ENCODE results near the gene SUSD2. TPM values are rescaled to one million over a fixed set of nuclear protein-coding genes. Genes with fewer than 3 reads are reported as not detected.
"Not testable (repeated sequence)": the region's sequence is repeated elsewhere in the genome, so short reads cannot be mapped to it uniquely, and the experiment has no call there.

Gene SUSD2
- total and polyA plus RNA-seq, 9 donors, result 0.40 to 2.6 (median 1.0) TPM

DNA sequence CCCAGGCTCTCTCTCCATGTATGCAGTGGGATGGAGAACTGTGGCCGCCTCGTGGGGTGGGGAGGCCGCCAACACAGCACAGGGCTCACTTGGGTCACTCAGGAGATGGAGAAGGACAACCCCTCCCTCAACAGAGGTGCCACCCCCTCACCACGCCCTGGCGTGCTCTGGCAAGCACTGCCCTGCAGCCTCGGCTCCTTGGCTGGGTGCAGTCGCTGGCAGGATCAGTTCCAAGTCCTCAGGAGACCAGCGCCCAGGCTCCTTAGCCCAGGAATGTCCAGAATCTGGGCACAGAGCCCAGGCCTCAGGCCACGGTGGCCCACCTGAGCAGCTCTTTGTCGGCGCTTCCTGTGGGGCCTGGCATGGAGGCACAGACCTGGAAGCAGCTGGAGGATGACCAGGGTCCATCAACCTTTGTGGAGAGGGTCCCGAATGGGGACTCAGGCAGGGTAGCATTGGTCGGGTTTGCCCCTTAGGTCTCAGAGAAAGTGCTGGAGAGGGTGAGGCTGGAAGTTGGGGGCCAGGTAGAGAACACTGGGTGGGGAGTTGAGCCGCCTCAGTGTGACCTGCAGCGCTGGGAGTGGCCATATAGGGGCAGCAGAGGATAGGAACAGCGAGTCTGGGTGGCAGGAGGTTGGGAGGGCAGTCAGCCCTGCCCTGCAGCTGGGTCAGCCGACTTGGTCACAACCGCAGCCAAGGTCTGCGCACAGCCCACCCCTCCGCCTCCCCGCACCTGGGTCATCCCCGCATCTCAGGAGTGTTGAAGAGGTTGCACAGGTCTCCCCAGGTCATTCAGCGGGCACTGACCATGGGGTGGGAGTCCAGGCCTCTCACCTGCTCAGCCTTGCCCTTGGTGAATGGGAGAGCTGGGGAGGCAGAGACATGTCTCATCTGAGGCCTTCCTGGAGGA, 8.2 kb downstream of the SUSD2 start:
- no peak overlapping the region for H3K27ac ChIP-seq (ENCODE audit: low read length)
- H3K4me3 ChIP-seq (ENCODE audit: low read length), result no peak overlapping the region
- H3K36me3 ChIP-seq (ENCODE audit: control insufficient read depth, insufficient read depth, low read length), result no peaks in the 10 kb centered on the region

DNA sequence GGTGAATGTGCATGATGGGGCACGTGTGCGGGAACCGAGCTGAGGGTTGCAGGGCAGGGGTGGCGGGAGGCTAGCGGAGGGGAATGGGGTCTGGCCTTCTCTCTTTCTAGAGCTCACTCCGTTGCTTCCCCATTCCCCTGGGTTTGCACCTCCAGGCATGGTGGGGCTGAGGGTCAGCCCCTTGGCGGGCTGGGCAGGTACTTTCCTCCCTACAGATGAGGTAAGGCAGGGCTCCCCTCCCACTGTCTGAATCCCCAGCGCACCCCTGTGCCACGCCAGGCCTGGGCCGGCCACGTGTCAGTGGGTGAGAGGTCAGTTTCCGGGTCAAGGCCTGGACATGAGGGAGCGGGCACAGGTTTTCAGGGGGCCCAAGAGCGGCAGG, 8.9 kb downstream of the SUSD2 start:
- 82% methylated on average over 10 of the region's 14 CpGs for whole genome bisulfite sequencing (ENCODE audit: insufficient coverage)
- DNase-seq, result no peak

More for the DNA sequence above, 8.2 kb downstream of the SUSD2 start:
- Histone ChIP-seq H3K9me3 (replicated peaks; ENCODE audit: control insufficient read depth, low read depth, low read length) (no peaks in the 10 kb centered on the region), H3K4me1 (ENCODE audit: control insufficient read depth, insufficient read depth, low read length) (peaks cover 7% of the 10 kb centered on the region), H3K27me3 (ENCODE audit: control insufficient read depth, insufficient read depth, low read length) (peaks cover 3% of the 10 kb centered on the region)
- WGBS (ENCODE audit: insufficient coverage), result 49% methylated on average over 15 of the region's 23 CpGs
- peak; percentile 63 for DNase-seq

DNA sequence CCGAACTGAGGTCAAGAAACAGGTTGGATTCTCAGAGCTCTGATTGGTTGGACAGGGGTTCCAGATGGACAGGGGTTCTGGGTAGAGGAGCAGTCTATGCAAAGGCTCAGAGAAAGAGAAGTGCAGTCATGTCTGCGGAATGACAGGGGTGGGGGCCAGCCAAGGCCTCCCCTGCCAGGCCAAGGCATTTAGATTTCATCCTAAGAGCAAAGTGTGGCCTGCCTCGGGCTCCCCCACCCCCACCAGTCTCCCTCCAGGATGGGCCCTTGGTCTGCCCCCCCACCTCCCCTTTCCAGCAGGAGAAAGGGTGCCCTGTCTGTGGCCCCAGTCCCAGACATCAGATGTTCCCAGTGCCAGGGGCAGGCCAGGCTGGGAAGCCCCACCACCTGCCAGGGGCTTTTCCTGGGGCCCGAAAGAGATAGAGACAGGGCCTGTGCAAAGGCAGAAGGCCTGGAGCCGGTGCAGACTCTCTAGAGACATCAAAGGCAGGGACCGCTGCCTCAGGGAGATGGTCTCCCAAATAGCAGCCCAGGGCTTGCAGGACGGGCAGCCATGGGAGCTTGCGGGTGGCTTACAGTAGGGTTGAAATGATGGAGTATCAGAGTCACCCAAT, 9.4 kb downstream of the SUSD2 start:
- DNase-seq, result no peak

More for the DNA sequence above, 8.9 kb downstream of the SUSD2 start:
- no peak overlapping the region for H3K27ac ChIP-seq (ENCODE audit: low read length)
- no peak overlapping the region for H3K4me3 ChIP-seq (ENCODE audit: low read length)
- H3K27me3 ChIP-seq (ENCODE audit: control insufficient read depth, insufficient read depth, low read length), result peaks cover 3% of the 10 kb centered on the region
- H3K9me3 ChIP-seq (replicated peaks; ENCODE audit: control insufficient read depth, low read depth, low read length), result no peaks in the 10 kb centered on the region
- H3K4me1 ChIP-seq (ENCODE audit: control insufficient read depth, insufficient read depth, low read length), result peaks cover 7% of the 10 kb centered on the region
- no peaks in the 10 kb centered on the region for H3K36me3 ChIP-seq (ENCODE audit: control insufficient read depth, insufficient read depth, low read length)

DNA sequence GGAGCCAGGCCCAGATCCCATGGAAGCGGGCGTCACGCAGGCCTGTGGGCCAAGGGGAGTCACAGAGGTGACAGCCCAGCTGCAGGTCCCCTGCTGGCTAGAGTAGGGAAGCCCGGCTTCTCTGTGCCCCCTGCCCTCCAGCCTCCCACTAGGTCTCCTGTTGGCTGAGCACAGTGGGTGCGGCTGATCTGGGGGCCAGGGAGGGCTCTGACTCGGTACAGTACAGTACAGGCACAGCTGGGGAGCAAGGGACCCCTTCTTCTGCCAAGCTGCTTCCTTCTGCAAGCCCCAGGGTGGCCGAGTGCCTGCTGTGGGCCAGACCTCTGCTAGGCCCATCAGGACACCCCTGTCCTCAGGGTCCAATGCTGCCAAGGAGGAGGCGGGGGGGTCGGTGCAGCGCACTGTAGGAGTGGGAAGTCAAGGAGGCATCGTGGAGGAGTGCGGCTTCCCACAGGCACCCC, 10.1 kb downstream of the SUSD2 start:
- Histone ChIP-seq H3K27me3 (ENCODE audit: control insufficient read depth, insufficient read depth, low read length) (peaks cover 3% of the 10 kb centered on the region), H3K36me3 (ENCODE audit: control insufficient read depth, insufficient read depth, low read length) (no peaks in the 10 kb centered on the region), H3K4me1 (ENCODE audit: control insufficient read depth, insufficient read depth, low read length) (peaks cover 7% of the 10 kb centered on the region), H3K4me3 (ENCODE audit: low read length) (no peak overlapping the region), H3K27ac (ENCODE audit: low read length) (no peak overlapping the region), H3K9me3 (replicated peaks; ENCODE audit: control insufficient read depth, low read depth, low read length) (no peaks in the 10 kb centered on the region)
- DNase-seq, result peak; percentile 0
- WGBS (ENCODE audit: insufficient coverage), result 64% methylated on average over 5 of the region's 12 CpGs

More for the DNA sequence above, 9.4 kb downstream of the SUSD2 start:
- Histone ChIP-seq H3K36me3 (ENCODE audit: control insufficient read depth, insufficient read depth, low read length) (no peaks in the 10 kb centered on the region), H3K27me3 (ENCODE audit: control insufficient read depth, insufficient read depth, low read length) (peaks cover 3% of the 10 kb centered on the region), H3K4me3 (ENCODE audit: low read length) (no peak overlapping the region), H3K4me1 (ENCODE audit: control insufficient read depth, insufficient read depth, low read length) (peaks cover 7% of the 10 kb centered on the region), H3K27ac (ENCODE audit: low read length) (no peak overlapping the region), H3K9me3 (replicated peaks; ENCODE audit: control insufficient read depth, low read depth, low read length) (no peaks in the 10 kb centered on the region)
- WGBS (ENCODE audit: insufficient coverage), result 84% methylated on average over 7 of the region's 8 CpGs

DNA sequence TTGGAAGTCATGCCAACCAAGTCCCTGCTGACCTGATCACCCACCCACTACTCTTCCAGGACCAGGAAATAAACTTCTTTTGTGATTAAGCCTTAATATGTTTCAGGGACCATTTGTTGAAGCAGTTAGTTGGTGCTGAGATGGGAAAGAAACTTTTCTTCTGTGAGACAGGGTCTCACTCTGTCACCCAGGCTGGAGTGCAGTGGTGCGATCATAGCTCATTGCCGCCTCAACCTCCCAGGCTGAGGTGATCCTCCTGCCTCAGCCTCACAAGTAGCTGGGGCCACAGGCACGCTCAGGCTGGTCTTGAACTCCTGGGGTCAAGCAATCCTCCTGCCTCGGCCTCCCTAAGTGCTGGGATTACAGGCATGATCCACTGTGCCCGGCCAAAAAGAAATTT, 10.6 kb downstream of the SUSD2 start:
- Histone ChIP-seq H3K4me1 (ENCODE audit: control insufficient read depth, insufficient read depth, low read length) (peaks cover 7% of the 10 kb centered on the region), H3K9me3 (replicated peaks; ENCODE audit: control insufficient read depth, low read depth, low read length) (no peaks in the 10 kb centered on the region), H3K27me3 (ENCODE audit: control insufficient read depth, insufficient read depth, low read length) (peaks cover 3% of the 10 kb centered on the region), H3K36me3 (ENCODE audit: control insufficient read depth, insufficient read depth, low read length) (no peaks in the 10 kb centered on the region), H3K27ac (ENCODE audit: low read length) (no peak overlapping the region), H3K4me3 (ENCODE audit: low read length) (no peak overlapping the region)
- DNase-seq, result no peak
- WGBS (ENCODE audit: insufficient coverage), result 85% methylated on average over 5 of the region's 5 CpGs

DNA sequence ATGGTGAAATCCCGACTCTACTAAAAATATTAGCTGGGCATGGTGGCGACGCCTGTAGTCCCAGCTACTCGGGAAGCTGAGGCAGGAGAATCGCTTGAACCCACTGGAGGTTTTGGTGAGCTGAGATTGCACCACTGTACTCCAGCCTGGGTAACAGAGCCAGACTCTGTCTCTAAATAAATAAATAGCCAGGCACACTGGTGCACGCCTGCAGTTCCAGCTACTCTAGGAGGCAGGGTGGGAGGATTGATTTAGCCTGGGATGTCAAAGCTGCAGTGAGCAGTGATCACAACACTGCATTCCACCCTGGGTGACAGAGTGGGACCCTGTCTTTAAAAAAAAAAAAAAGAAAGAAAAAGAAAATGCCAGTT, 17.4 kb downstream of the SUSD2 start:
- no peaks in the 10 kb centered on the region for H3K36me3 ChIP-seq (ENCODE audit: control insufficient read depth, insufficient read depth, low read length)
- H3K27ac ChIP-seq (ENCODE audit: low read length), result no peak overlapping the region
- H3K27me3 ChIP-seq (ENCODE audit: control insufficient read depth, insufficient read depth, low read length), result no peaks in the 10 kb centered on the region
- H3K4me1 ChIP-seq (ENCODE audit: control insufficient read depth, insufficient read depth, low read length), result no peaks in the 10 kb centered on the region
- no peaks in the 10 kb centered on the region for H3K9me3 ChIP-seq (replicated peaks; ENCODE audit: control insufficient read depth, low read depth, low read length)
- WGBS (ENCODE audit: insufficient coverage), result 100% methylated on average over 1 of the region's 6 CpGs
- DNase-seq, result no peak
- H3K4me3 ChIP-seq (ENCODE audit: low read length), result no peak overlapping the region

DNA sequence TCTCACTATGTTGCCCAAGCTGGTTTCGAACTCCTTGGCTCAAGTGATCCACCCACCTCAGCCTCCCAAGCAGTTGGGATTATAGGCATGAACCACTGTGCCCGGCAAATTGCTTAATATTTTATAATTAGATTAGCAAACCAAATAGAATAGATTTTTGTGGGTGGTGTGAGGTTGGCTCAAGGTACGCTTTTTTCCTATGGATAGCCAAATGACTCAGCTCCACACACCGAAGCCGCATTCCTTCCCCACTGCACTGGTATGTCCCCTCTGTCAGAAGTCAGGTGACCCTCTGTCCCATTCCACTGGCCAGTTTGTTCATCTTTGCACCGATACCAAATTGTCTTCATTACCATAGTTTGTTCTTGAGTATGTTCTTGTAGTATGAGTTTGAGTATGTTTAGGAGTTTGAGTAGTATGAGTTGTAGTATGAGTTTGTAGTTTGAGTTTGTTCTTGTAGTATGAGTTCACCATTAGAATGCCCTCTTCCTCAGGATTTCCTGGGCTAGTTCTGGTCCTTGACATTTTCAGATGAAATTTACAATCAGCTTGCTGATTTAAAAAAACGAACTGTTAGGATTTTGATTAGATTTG, 19.4 kb downstream of the SUSD2 start:
- no peaks in the 10 kb centered on the region for H3K36me3 ChIP-seq (ENCODE audit: control insufficient read depth, insufficient read depth, low read length)
- WGBS (ENCODE audit: insufficient coverage), result 60% methylated on average over 1 of the region's 7 CpGs
- H3K9me3 ChIP-seq (replicated peaks; ENCODE audit: control insufficient read depth, low read depth, low read length), result peaks cover 2% of the 10 kb centered on the region
- DNase-seq, result no peak
- no peaks in the 10 kb centered on the region for H3K27me3 ChIP-seq (ENCODE audit: control insufficient read depth, insufficient read depth, low read length)
- no peaks in the 10 kb centered on the region for H3K4me1 ChIP-seq (ENCODE audit: control insufficient read depth, insufficient read depth, low read length)
- H3K27ac ChIP-seq (ENCODE audit: low read length), result no peak overlapping the region
- H3K4me3 ChIP-seq (ENCODE audit: low read length), result no peak overlapping the region

DNA sequence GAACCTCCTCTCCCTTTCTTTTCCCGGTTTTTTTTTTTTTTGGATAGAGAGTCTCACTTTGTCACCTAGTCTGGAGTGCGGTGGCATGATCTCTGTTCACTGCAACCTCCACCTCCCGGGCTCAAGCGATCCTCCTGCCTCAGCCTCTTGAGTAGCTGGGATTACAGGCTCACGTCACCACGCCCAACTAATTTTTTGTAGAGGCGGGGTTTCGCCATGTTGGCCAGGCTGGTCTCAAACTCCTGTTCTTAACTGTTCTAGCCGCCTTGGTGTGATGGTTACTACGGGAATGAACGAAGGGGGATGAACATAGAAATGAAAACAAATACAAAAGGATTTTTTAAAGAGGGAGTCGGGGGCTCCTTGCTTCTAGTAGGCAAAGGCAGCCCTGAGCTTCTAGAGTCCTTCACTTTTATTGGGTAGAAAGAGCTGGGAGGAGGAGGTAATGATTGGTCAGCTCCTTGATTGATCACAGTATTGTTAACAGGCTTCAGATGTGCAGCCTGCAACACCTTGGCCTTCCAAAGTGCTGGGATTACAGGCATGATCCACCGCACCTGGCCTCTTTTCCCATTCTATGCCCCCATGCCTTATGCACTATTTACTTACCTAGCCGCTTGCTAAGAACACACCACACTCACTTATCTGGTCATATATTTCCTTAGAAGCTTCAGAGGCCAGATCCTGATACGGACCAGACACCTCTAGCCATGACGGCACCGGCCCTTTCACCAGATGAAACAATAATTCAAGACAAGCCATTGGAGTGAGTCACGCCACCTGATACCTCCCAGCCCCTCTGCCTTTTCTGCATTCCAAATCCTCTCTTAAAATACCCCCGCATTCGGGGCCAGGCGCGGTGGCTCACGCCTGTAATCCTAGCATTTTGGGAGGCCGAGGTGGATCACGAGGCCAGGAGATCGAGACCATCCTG, 20.7 kb downstream of the SUSD2 start:
- Histone ChIP-seq H3K36me3 (ENCODE audit: control insufficient read depth, insufficient read depth, low read length) (no peaks in the 10 kb centered on the region), H3K9me3 (replicated peaks; ENCODE audit: control insufficient read depth, low read depth, low read length) (peaks cover 2% of the 10 kb centered on the region), H3K27me3 (ENCODE audit: control insufficient read depth, insufficient read depth, low read length) (no peaks in the 10 kb centered on the region), H3K4me3 (ENCODE audit: low read length) (no peak overlapping the region), H3K4me1 (ENCODE audit: control insufficient read depth, insufficient read depth, low read length) (no peaks in the 10 kb centered on the region), H3K27ac (ENCODE audit: low read length) (no peak overlapping the region)
- WGBS (ENCODE audit: insufficient coverage), result 84% methylated on average over 9 of the region's 26 CpGs
- no peak for DNase-seq

DNA sequence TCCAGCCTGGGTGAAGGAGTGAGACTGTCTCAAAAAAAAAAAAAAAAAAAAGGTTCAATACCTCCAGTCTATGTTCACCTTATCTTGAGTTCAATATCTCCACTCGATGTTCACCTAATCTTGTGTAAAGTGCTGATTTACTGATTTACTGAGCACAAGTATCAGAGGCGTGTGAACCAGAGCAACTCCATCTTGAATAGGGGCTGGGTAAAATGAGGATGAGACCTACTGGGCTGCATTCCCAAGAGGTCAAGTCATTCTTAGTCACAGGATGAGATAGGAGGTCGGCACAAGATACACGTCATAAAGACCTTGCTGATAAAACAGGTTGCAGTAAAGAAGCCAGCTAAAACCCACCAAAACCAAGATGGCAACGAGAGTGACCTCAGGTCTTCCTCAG, 22.6 kb downstream of the SUSD2 start:
- H3K4me3 ChIP-seq (ENCODE audit: low read length); DNase-seq; H3K36me3 ChIP-seq (ENCODE audit: control insufficient read depth, insufficient read depth, low read length); H3K9me3 ChIP-seq (replicated peaks; ENCODE audit: control insufficient read depth, low read depth, low read length); H3K27ac ChIP-seq (ENCODE audit: low read length); H3K4me1 ChIP-seq (ENCODE audit: control insufficient read depth, insufficient read depth, low read length); H3K27me3 ChIP-seq (ENCODE audit: control insufficient read depth, insufficient read depth, low read length): not testable (repeated sequence)
- 100% methylated on average over 1 of the region's 5 CpGs for WGBS (ENCODE audit: insufficient coverage)

Data from muscle of leg (tissue), 11 donors.